GM21423 (cell line): ENCODE data around the gene HLA-DOA.
A peak's percentile ranks its signal among the peaks of the same experiment; 100 is the strongest.

Source experiments
- ATAC-seq: cut with Tn5 transposase; IDR thresholded peaks from one replicate; pipeline ENCODE4 v1.9.1; 2021; ENCODE audit warnings: mild to moderate bottlenecking, moderate library complexity; ENCODE audit not compliant: unreplicated experiment

Gene HLA-DOA

GRCh38 chr6:32980488-32981038 is 28.8 kb downstream of the HLA-DOA start:
- no peak for ATAC-seq

GRCh38 chr6:32979720-32980487 is 29.5 kb downstream of the HLA-DOA start:
- ATAC-seq = no peak

- no peak for ATAC-seq
Measured at GRCh38 chr6:32977953-32978324, 31.5 kb downstream of the HLA-DOA start.

- ATAC-seq = no peak
Measured at GRCh38 chr6:32977272-32977952, 32.0 kb downstream of the HLA-DOA start.

DNA sequence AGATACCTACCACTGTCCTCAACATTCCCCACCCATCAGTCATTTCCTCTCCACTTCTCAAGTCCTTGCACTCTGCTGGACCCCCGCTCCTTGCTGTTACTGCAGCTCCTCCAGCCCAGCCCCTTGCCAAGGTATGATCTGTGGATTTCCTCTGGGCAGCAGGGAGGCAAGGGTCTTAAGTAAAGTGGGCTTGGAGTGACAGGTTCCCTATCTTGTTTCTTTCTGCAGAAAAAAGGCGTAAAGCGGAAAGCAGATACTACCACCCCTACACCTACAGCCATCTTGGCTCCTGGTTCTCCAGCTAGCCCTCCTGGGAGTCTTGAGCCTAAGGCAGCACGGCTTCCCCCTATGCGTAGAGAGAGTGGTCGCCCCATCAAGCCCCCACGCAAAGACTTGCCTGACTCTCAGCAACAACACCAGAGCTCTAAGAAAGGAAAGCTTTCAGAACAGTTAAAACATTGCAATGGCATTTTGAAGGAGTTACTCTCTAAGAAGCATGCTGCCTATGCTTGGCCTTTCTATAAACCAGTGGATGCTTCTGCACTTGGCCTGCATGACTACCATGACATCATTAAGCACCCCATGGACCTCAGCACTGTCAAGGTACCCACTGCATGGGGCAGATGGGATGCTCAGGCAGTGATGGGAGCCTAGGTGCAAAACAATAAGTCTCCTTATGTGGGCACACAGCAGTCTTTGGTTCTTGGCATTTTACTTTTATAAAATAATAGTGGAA is 32.9 kb downstream of the HLA-DOA start:
- no peak for ATAC-seq

DNA sequence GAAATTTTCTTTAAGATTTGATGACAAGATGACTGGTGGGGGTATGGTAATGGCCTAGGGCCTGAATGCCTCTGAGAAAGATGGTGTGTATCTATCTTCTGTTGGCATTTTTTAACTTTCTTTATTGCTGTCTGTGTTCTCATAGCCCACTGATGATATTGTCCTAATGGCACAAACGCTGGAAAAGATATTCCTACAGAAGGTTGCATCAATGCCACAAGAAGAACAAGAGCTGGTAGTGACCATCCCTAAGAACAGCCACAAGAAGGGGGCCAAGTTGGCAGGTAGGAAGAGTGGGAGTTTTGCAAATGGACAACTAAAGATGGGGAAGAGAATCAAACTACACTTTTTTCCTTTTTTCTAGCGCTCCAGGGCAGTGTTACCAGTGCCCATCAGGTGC is 33.5 kb downstream of the HLA-DOA start:
- no peak for ATAC-seq

DNA sequence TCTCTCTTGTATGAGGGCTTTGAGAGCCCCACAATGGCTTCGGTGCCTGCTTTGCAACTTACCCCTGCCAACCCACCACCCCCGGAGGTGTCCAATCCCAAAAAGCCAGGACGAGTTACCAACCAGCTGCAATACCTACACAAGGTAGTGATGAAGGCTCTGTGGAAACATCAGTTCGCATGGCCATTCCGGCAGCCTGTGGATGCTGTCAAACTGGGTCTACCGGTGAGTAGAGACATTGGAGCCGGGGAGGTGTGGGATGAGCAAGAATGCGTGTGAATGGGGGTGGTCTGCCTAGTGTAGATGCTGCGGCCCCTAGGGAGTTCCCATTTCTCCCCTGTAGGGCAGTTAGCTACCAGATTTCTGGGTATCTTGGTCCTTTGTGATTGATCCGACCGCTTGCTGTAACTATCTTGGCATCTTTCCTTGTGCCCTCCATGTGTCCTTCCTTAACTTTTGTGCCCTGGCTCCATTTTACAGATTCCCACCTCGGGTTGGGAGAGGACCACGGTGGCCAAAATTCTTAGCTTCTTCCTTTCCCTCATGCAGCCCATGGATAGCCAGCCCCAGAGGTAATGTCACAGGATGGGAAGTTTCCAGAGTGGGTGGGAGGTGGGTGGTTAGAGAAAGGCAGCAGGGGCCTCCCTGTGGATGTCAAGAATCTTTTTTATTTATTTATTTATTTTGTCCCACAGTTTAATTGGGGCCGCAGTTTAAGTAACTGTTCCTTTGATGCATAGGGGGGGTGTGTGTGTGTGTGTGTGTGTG is 34.7 kb downstream of the HLA-DOA start:
- no peak for ATAC-seq

GRCh38 chr6:32974016-32974333 is 35.4 kb downstream of the HLA-DOA start:
- no peak for ATAC-seq

- no peak for ATAC-seq
Measured at GRCh38 chr6:32973144-32974015, 36.0 kb downstream of the HLA-DOA start.

- ATAC-seq = no peak
Measured at GRCh38 chr6:32972353-32973143, 36.8 kb downstream of the HLA-DOA start.

GRCh38 chr6:32971581-32972352 is 37.6 kb downstream of the HLA-DOA start:
- peak; percentile 43 for ATAC-seq

DNA sequence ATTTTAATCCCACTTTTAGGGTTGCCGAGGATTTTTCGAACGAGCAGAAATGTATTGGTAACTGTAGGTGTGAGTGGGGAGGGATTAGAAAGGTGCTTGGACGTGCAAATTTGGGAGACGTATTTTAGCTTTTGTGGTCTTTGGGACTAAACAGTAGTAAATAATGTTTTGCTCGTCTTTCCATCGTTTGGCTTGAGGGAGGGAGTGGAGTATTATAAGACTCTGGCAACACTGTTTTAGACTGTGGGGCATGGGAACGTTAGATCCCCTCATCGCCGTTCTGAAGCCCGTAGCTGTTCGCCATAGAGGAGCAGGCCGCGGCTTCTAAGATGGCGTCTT is 38.2 kb downstream of the HLA-DOA start:
- no peak for ATAC-seq

- ATAC-seq = no peak
Measured at GRCh38 chr6:32970413-32971241, 38.8 kb downstream of the HLA-DOA start.

DNA sequence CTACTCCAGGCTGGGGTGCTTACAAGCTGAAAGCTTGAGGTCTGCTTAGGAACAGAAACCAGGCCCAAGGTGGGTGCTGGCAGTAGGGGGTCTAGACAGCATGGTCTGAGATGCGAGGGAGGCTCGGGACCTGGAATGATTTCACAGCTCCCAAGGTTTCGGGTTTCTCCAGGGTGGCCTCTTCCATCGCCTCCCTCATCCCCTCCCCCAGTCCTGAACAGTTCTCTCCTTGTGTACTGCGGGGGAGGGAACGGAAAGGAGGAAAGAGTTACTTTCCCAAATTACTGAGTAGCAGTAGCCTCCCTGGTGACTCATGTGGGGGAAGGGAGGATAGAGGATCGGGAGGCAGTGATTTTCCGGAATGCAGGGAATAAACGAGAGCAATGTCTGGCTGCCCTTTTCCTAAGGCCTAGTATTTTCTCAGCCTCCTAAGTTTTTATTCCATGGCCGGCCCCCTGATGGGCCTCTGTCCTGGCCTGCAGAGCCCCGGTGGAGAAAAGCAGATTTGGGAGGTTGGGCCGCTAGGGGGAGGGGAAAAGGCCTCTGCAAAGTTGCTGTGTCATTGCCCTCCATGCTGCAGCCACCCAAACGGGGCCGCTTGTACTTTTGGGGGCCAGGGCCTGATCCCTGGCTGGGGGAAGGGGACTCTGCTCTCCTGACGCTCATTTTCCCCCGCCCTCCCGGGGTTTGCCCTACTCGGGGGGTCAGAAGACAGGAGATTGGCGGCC is 39.5 kb downstream of the HLA-DOA start:
- ATAC-seq = no peak

- peak; percentile 7 for ATAC-seq
Measured at GRCh38 chr6:32968867-32969684, 40.3 kb downstream of the HLA-DOA start.
